Activated CD4-positive, alpha-beta memory T cell treated with anti-CD3 and anti-CD28 coated beads, Interleukin-2, amount 10 ng/mL, durations not matched to agents 7 days and 5 days (primary cell): ENCODE results near the gene TNFAIP8. TPM values are rescaled to one million over a fixed set of nuclear protein-coding genes. Genes with fewer than 3 reads are reported as not detected.

Experiments used
- CTCF ChIA-PET: fragments of 350-600 bp; sonication (Branson Sonifier 250); formaldehyde crosslinking; loops from one replicate; lab custom pipeline; 2021; ENCODE audit warnings: antibody characterized with exemption, inconsistent platforms; lab: Charles Lee
- POLR2A ChIA-PET: fragments of 350-600 bp; sonication (Branson Sonifier 250); formaldehyde crosslinking; loops from one replicate; lab custom pipeline; 2021; ENCODE audit warnings: antibody characterized with exemption; lab: Charles Lee
- DNase-seq: peaks from one replicate; pipeline ENCODE4 v3.0.0-alpha.2; 2020
- H3K27ac Mint-ChIP-seq: one replicate; pipeline ENCODE4 v1.8.0; 2021; ENCODE audit warnings: mild to moderate bottlenecking, mixed read lengths
- H3K27me3 Mint-ChIP-seq: one replicate; pipeline ENCODE4 v1.8.0; 2021; ENCODE audit warnings: mixed read lengths
- H3K36me3 Mint-ChIP-seq: one replicate; pipeline ENCODE4 v1.8.0; 2021; ENCODE audit warnings: low read depth, mixed read lengths
- H3K4me1 Mint-ChIP-seq: one replicate; pipeline ENCODE4 v1.8.0; 2021; ENCODE audit warnings: mixed read lengths
- H3K4me3 Mint-ChIP-seq: one replicate; pipeline ENCODE4 v1.8.0; 2021; ENCODE audit warnings: mild to moderate bottlenecking, mixed read lengths
- H3K9me3 Mint-ChIP-seq: one replicate; pipeline ENCODE4 v1.8.0; 2021; ENCODE audit warnings: mixed read lengths
- total RNA-seq, 2 experiments: library from RNA; stranded (reverse); gene quantifications; one replicate each; pipeline ENCODE4 v1.2.3, GENCODE V29; 2021

The TNFAIP8 gene
- total RNA-seq, 2 experiments from 2014 or later = 161 to 163 TPM

DNA sequence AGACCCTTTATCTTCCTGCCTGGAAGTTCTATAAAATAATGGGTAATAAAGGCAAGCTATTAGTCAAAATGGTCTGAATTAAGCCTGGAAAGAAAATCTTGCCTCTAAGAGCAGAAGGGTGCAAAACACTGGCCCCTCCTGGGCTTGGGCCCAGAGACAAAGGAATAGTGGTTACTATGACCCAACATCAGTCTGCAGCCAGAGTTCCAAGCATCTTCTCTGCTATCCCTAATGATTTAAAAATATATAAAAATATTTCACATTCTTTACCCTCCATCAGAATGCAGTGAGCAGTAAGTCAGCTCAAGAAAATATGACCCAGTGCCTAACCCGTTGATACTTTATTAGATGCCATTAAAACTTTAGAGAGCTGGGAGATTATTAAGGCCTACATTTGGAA is 14.7 kb downstream of the TNFAIP8 start:
- H3K36me3 Mint-ChIP-seq = peaks cover 66% of the 10 kb centered on the region
- DNase-seq = no peak
- no peaks in the 10 kb centered on the region for H3K27me3 Mint-ChIP-seq
- H3K9me3 Mint-ChIP-seq = peaks cover 4% of the 10 kb centered on the region
- ChIA-PET CTCF (interaction anchor here (0.6 to 4.7 kb wide), 5 partner anchors 9 to 382 kb away, joined by 3 to 16 read pairs (median 4); partner anchors contain the start of gene DTWD2), POLR2A (interaction anchor here (1.0 to 19.6 kb wide), 3 partner anchors 9 to 34 kb away, joined by 5 to 779 read pairs (median 110); partner anchors contain the start of gene TNFAIP8)
- no peak overlapping the region for H3K4me3 Mint-ChIP-seq
- peaks cover 72% of the 10 kb centered on the region for H3K4me1 Mint-ChIP-seq
- H3K27ac Mint-ChIP-seq = no peak overlapping the region

GRCh38 chr5:119371146-119371545 is 15.3 kb downstream of the TNFAIP8 start:
- CTCF ChIA-PET = interaction anchor here (1.2 to 4.7 kb wide), 4 partner anchors 10 to 383 kb away, joined by 3 to 16 read pairs (median 6); partner anchors contain the start of gene DTWD2

DNA sequence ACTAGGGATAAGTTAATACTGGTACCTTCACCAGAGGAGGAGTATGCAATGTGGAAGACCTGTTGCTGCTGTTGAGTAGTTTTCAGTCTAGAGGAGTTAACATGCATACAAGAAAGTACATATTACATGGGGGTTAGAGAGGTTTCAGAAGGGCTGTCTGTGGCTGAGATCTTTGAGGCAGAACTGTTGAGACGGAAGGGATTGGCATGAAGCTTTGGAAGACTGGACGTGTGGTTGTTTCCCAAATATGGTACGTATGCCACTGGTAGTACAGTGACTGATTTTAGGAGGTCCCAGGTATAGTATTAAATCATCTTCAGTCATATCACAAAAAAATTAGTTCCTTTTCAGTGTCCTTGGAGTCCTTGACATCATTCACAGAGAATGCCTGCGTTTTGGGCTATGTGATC is 17.6 kb downstream of the TNFAIP8 start:
- Mint-ChIP-seq H3K27ac (no peak overlapping the region), H3K27me3 (no peaks in the 10 kb centered on the region), H3K4me1 (peaks cover 61% of the 10 kb centered on the region), H3K36me3 (peaks cover 59% of the 10 kb centered on the region), H3K9me3 (peaks cover 4% of the 10 kb centered on the region), H3K4me3 (no peak overlapping the region)
- ChIA-PET CTCF (interaction anchor here (1.0 to 3.8 kb wide), 2 partner anchors 39 to 385 kb away, joined by 3 to 9 read pairs; partner anchors contain the start of gene DTWD2), POLR2A (interaction anchor here (0.6 to 3.5 kb wide), 3 partner anchors 10 to 33 kb away, joined by 3 to 10 read pairs (median 5); no protein-coding TSS in a partner anchor)
- no peak for DNase-seq

More at GRCh38 chr5:119371146-119371545, 15.3 kb downstream of the TNFAIP8 start:
- Mint-ChIP-seq H3K4me3 (no peak overlapping the region), H3K9me3 (peaks cover 4% of the 10 kb centered on the region), H3K4me1 (peaks cover 65% of the 10 kb centered on the region), H3K36me3 (peaks cover 59% of the 10 kb centered on the region), H3K27me3 (no peaks in the 10 kb centered on the region), H3K27ac (peak overlapping the region; percentile 29)
- DNase-seq = no peak
- POLR2A ChIA-PET = interaction anchor here (1.0 to 19.6 kb wide), 3 partner anchors 8 to 34 kb away, joined by 5 to 779 read pairs (median 110); partner anchors contain the start of gene TNFAIP8

GRCh38 chr5:119374901-119375300 is 19.1 kb downstream of the TNFAIP8 start:
- H3K9me3 Mint-ChIP-seq = peaks cover 4% of the 10 kb centered on the region
- peaks cover 54% of the 10 kb centered on the region for H3K4me1 Mint-ChIP-seq
- no peak for DNase-seq
- H3K36me3 Mint-ChIP-seq = peaks cover 61% of the 10 kb centered on the region
- H3K27me3 Mint-ChIP-seq = no peaks in the 10 kb centered on the region
- H3K27ac Mint-ChIP-seq = no peak overlapping the region
- no peak overlapping the region for H3K4me3 Mint-ChIP-seq
- ChIA-PET POLR2A (interaction anchor here (3.5 kb wide), 1 partner anchor 35 kb away, joined by 10 read pairs; no protein-coding TSS in a partner anchor), CTCF (interaction anchor here (3.8 kb wide), 1 partner anchor 386 kb away, joined by 9 read pairs; the partner anchor contains the start of gene DTWD2)

DNA sequence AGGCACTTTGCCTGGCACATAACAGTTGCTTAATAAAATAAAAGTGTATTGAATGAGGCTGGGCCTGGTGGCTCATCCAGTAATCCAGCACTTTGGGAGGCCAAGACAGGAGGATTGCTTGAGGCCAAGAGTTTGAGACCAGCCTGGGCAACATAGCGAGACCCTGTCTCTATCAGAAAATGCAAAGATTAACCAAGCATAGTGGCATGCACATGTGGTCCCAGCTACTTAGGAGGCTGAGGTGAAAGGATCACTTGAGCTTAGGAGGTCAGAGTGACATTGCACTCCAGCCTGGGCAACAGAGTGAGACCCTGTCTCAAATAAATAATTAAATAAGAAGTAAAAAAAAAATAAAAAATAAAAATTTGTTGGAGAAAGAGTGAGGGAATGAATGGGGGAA is 21.2 kb downstream of the TNFAIP8 start:
- no peak overlapping the region for H3K27ac Mint-ChIP-seq

GRCh38 chr5:119378075-119378700 is 22.4 kb downstream of the TNFAIP8 start:
- Mint-ChIP-seq H3K27me3 (no peaks in the 10 kb centered on the region), H3K9me3 (no peaks in the 10 kb centered on the region), H3K36me3 (peaks cover 62% of the 10 kb centered on the region), H3K27ac (peak overlapping the region; percentile 12), H3K4me1 (peaks cover 56% of the 10 kb centered on the region), H3K4me3 (no peak overlapping the region)
- POLR2A ChIA-PET = interaction anchor here (0.9 to 3.2 kb wide), 6 partner anchors 10 to 66 kb away, joined by 3 to 16 read pairs (median 4); no protein-coding TSS in a partner anchor
- DNase-seq = no peak
- CTCF ChIA-PET = interaction anchor here (1.4 to 2.1 kb wide), 3 partner anchors 34 to 390 kb away, joined by 5 to 7 read pairs (median 5); partner anchors contain the start of gene DTWD2

More for the DNA sequence above, 21.2 kb downstream of the TNFAIP8 start:
- H3K27me3 Mint-ChIP-seq = no peaks in the 10 kb centered on the region
- no peaks in the 10 kb centered on the region for H3K9me3 Mint-ChIP-seq
- POLR2A ChIA-PET = interaction anchor here (1.5 to 3.2 kb wide), 4 partner anchors 9 to 36 kb away, joined by 4 to 16 read pairs (median 9); no protein-coding TSS in a partner anchor
- CTCF ChIA-PET = interaction anchor here (1.7 kb wide), 1 partner anchor 35 kb away, joined by 5 read pairs; no protein-coding TSS in a partner anchor
- H3K4me1 Mint-ChIP-seq = peaks cover 54% of the 10 kb centered on the region
- no peak for DNase-seq
- peaks cover 60% of the 10 kb centered on the region for H3K36me3 Mint-ChIP-seq
- H3K4me3 Mint-ChIP-seq = no peak overlapping the region

DNA sequence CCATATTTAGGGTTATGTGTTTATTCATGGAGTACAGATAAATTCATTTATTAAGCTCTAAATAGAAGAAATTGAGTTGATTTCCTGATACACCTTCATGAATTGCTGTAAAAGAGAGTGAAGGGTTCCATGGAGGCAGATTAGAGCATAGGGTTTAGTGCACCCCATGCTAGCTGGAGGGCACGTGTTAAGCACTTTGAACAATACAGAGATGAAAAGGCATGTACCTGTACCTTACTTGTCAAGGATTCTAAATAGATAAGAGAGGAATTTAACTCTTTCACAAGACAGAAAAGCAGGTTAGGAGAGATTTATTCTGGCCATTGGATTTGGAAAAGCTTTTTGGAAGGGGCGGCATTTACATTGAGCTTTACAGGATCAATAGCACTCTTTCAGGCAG is 23.3 kb downstream of the TNFAIP8 start:
- no peak for DNase-seq
- H3K27me3 Mint-ChIP-seq = no peaks in the 10 kb centered on the region
- CTCF ChIA-PET = interaction anchor here (1.4 to 2.1 kb wide), 2 partner anchors 63 to 391 kb away, joined by 5 to 7 read pairs; partner anchors contain the start of gene DTWD2
- H3K4me1 Mint-ChIP-seq = peaks cover 60% of the 10 kb centered on the region
- H3K36me3 Mint-ChIP-seq = peaks cover 63% of the 10 kb centered on the region
- H3K27ac Mint-ChIP-seq = no peak overlapping the region
- no peaks in the 10 kb centered on the region for H3K9me3 Mint-ChIP-seq
- H3K4me3 Mint-ChIP-seq = no peak overlapping the region
- POLR2A ChIA-PET = interaction anchor here (0.9 to 3.2 kb wide), 8 partner anchors 9 to 111 kb away, joined by 3 to 16 read pairs (median 4); no protein-coding TSS in a partner anchor

DNA sequence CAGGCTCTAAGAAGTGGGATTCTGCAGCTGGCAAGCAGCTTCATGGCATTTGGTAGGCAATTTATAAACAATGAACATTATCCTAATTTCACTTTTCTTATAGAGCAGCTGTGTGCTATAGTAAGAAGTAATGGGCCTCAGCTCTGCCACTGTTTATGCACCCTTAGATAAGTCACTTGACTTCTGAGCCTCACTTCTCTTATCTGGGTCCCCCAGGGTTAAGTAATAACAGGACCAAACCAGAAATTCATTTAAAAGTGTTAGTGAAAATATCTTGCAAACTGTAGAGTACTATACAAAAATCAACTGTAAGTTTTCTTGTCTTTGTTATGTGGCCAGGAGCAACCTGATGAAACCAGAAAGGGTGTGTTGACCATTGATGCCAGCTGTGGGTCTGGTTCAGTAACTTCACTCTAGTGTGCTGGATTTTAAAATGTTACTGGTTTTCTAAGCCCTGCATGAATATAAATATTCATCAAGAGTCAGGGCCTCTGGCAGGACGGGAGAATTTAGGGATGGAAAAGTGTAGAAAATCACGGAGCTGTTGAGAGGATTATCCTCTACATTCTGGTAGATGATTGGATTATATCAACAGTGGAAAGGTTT is 24.2 kb downstream of the TNFAIP8 start:
- Mint-ChIP-seq H3K4me1 (peaks cover 64% of the 10 kb centered on the region), H3K27ac (no peak overlapping the region), H3K36me3 (peaks cover 62% of the 10 kb centered on the region), H3K9me3 (no peaks in the 10 kb centered on the region), H3K27me3 (no peaks in the 10 kb centered on the region), H3K4me3 (no peak overlapping the region)
- CTCF ChIA-PET = interaction anchor here (1.2 to 2.1 kb wide), 3 partner anchors 32 to 392 kb away, joined by 4 to 7 read pairs (median 5); partner anchors contain the start of gene DTWD2
- POLR2A ChIA-PET = interaction anchor here (1.0 to 3.2 kb wide), 7 partner anchors 12 to 112 kb away, joined by 3 to 16 read pairs (median 4); no protein-coding TSS in a partner anchor
- no peak for DNase-seq

DNA sequence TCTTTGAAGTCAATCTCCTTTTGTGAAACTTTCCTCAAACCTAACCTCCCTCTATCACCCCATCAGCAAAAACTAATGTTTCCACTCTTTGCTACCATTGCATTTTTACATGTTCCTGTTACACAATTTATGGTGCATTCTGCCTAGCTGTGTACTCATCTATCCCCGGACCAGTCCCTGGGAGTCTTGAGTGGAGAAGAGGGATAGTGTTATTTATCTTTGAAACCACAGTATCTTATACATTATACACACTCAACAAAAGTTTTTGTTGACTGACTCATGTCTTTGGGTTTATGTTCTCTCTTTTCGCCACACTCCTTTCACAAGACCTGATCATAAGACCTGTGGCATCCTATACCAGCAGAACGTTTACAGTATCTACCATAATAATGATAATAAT is 26.4 kb downstream of the TNFAIP8 start:
- Mint-ChIP-seq H3K36me3 (peaks cover 58% of the 10 kb centered on the region), H3K4me1 (peaks cover 71% of the 10 kb centered on the region), H3K4me3 (no peak overlapping the region), H3K9me3 (no peaks in the 10 kb centered on the region), H3K27me3 (no peaks in the 10 kb centered on the region), H3K27ac (no peak overlapping the region)
- DNase-seq = no peak
- CTCF ChIA-PET = no interaction called here
- POLR2A ChIA-PET = no interaction called here

- Mint-ChIP-seq H3K27ac (no peak overlapping the region), H3K36me3 (peaks cover 53% of the 10 kb centered on the region), H3K4me3 (no peak overlapping the region), H3K27me3 (no peaks in the 10 kb centered on the region), H3K9me3 (no peaks in the 10 kb centered on the region), H3K4me1 (peaks cover 69% of the 10 kb centered on the region)
- ChIA-PET POLR2A (interaction anchor here (1.1 kb wide), 1 partner anchor 13 kb away, joined by 3 read pairs; no protein-coding TSS in a partner anchor), CTCF (interaction anchor here (0.6 kb wide), 1 partner anchor 67 kb away, joined by 4 read pairs; no protein-coding TSS in a partner anchor)
- no peak for DNase-seq
These were observed 27.2 kb downstream of the TNFAIP8 start for GRCh38 chr5:119383008-119383407.

DNA sequence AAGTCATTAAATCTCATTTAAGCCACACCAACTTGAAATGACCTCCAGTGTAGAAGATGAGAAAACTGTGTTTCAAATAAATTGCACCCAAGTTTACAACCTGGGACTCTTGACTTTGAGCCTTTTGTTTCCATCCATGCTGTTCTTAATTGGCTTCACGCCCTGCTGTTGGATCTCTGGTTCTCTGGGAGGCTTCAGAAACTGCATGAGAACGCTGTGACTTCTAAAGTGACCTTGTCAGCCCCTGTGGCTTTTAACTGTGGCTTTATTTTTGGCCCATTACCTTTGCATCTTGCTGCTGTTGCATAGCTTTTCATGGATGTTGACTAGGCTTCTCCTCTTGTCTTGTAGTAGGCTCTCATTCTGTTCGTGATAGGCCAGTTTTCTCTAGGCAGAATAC is 29.3 kb downstream of the TNFAIP8 start:
- Mint-ChIP-seq H3K4me3 (no peak overlapping the region), H3K27ac (no peak overlapping the region), H3K9me3 (no peaks in the 10 kb centered on the region), H3K36me3 (peaks cover 52% of the 10 kb centered on the region), H3K4me1 (peaks cover 74% of the 10 kb centered on the region), H3K27me3 (no peaks in the 10 kb centered on the region)
- DNase-seq = no peak
- POLR2A ChIA-PET = no interaction called here
- CTCF ChIA-PET = no interaction called here

DNA sequence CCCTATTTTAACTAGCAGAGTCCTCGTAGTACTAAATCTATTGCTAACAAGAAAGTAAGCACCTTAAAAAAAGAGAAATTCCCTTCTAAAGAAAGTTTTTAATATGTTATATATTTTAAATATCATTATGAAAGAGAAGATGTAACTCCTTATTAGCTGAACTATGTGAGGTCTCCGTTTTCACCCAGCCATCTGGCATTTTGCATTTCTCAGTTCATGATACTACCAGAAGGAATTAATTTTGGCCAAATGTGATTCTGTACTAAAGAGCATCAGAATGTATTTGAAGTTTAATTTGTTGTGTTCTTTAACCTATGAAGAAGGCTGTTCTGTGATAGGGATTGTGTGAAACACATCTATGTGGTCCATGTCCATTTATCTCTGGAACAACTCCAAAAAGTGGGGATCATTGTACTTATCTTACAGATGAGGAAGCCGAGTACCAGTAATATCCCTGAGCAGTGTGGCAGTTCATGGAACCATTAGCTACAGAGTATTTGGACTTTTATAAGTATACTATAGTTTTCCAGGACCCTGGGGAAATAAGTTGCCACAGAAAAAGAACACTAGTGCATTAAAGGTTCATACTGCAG is 29.8 kb downstream of the TNFAIP8 start:
- Mint-ChIP-seq H3K27ac (no peak overlapping the region), H3K9me3 (no peaks in the 10 kb centered on the region), H3K4me1 (peaks cover 76% of the 10 kb centered on the region), H3K27me3 (no peaks in the 10 kb centered on the region), H3K36me3 (peaks cover 52% of the 10 kb centered on the region), H3K4me3 (no peak overlapping the region)
- ChIA-PET POLR2A (interaction anchor here (0.8 to 0.9 kb wide), 2 partner anchors 21 to 107 kb away, joined by 3 read pairs; no protein-coding TSS in a partner anchor), CTCF (no interaction called here)
- no peak for DNase-seq
